ENCODE measurements around the gene NPAS3.

The NPAS3 gene

GRCh38 chr14:33792009-33792719 lies 853.5 kb downstream of the NPAS3 start:
- TF ChIP-seq FOXP2 (optimal IDR thresholded peaks at IDR 0.05; ENCODE audit: borderline replicate concordance, extremely low read depth, extremely low read length, insufficient read depth) = no peak
- no peak for TF ChIP-seq POLR2AphosphoS5 (IDR thresholded peaks at IDR 0.05; ENCODE audit: low read depth, low read length)
- TF ChIP-seq SIN3A (IDR thresholded peaks at IDR 0.05; ENCODE audit: borderline replicate concordance, insufficient read depth, low read length) = no peak
- TF ChIP-seq REST (IDR thresholded peaks at IDR 0.05; ENCODE audit: insufficient read depth in 1 of 2, low read depth in 2 of 2, low read length in 2 of 2) = no peak
- no peak for TF ChIP-seq TAF1 (IDR thresholded peaks at IDR 0.05; ENCODE audit: borderline replicate concordance, insufficient read depth, low read length)

- TF ChIP-seq TAF1 (IDR thresholded peaks at IDR 0.05; ENCODE audit: borderline replicate concordance, insufficient read depth, low read length) (no peak), REST (IDR thresholded peaks at IDR 0.05; ENCODE audit: insufficient read depth in 1 of 2, low read depth in 2 of 2, low read length in 2 of 2) (no peak), SIN3A (IDR thresholded peaks at IDR 0.05; ENCODE audit: borderline replicate concordance, insufficient read depth, low read length) (no peak), POLR2AphosphoS5 (IDR thresholded peaks at IDR 0.05; ENCODE audit: low read depth, low read length) (no peak), FOXP2 (optimal IDR thresholded peaks at IDR 0.05; ENCODE audit: borderline replicate concordance, extremely low read depth, extremely low read length, insufficient read depth) (no peak)
Measured at GRCh38 chr14:33792720-33793368, 854.2 kb downstream of the NPAS3 start.

GRCh38 chr14:33793398-33794110 lies 854.9 kb downstream of the NPAS3 start:
- TF ChIP-seq POLR2AphosphoS5 (IDR thresholded peaks at IDR 0.05; ENCODE audit: low read depth, low read length) (no peak), FOXP2 (optimal IDR thresholded peaks at IDR 0.05; ENCODE audit: borderline replicate concordance, extremely low read depth, extremely low read length, insufficient read depth) (no peak), SIN3A (IDR thresholded peaks at IDR 0.05; ENCODE audit: borderline replicate concordance, insufficient read depth, low read length) (no peak), TAF1 (IDR thresholded peaks at IDR 0.05; ENCODE audit: borderline replicate concordance, insufficient read depth, low read length) (no peak), REST (IDR thresholded peaks at IDR 0.05; ENCODE audit: insufficient read depth in 1 of 2, low read depth in 2 of 2, low read length in 2 of 2) (no peak)

GRCh38 chr14:33794791-33795305 lies 856.2 kb downstream of the NPAS3 start:
- TF ChIP-seq SIN3A (IDR thresholded peaks at IDR 0.05; ENCODE audit: borderline replicate concordance, insufficient read depth, low read length) (no peak), FOXP2 (optimal IDR thresholded peaks at IDR 0.05; ENCODE audit: borderline replicate concordance, extremely low read depth, extremely low read length, insufficient read depth) (no peak), REST (IDR thresholded peaks at IDR 0.05; ENCODE audit: insufficient read depth in 1 of 2, low read depth in 2 of 2, low read length in 2 of 2) (no peak), TAF1 (IDR thresholded peaks at IDR 0.05; ENCODE audit: borderline replicate concordance, insufficient read depth, low read length) (no peak), POLR2AphosphoS5 (IDR thresholded peaks at IDR 0.05; ENCODE audit: low read depth, low read length) (no peak)

All from PFSK-1 (cell line).